HG02938 (cell line): ENCODE results near the gene CERS2.

Experiments used
- ATAC-seq: cut with Tn5 transposase; IDR thresholded peaks from one replicate; pipeline ENCODE4 v1.9.1; 2021; ENCODE audit warnings: mild to moderate bottlenecking, moderate library complexity; ENCODE audit not compliant: unreplicated experiment

CERS2 gene

GRCh38 chr1:150922519-150922975, 52.1 kb downstream of the CERS2 start:
- ATAC-seq, result no peak

GRCh38 chr1:150917387-150917786, 57.2 kb downstream of the CERS2 start:
- ATAC-seq, result no peak
